Neural cell (in vitro differentiated cells): ENCODE measurements around the gene URAD. TPM values are rescaled to one million over a fixed set of nuclear protein-coding genes. Genes with fewer than 3 reads are reported as not detected.

ENCODE experiments used
- H2AFZ ChIP-seq: fragments of 200-600, 300-800 bp; sonication (generic), shearing (Covaris generic); 2 replicates; pipeline ENCODE4 v1.6.0; 2014; ENCODE audit warnings: low read depth, mild to moderate bottlenecking, antibody characterized with exemption, low read length, moderate library complexity
- H3F3A ChIP-seq: fragments of 200-600 bp; shearing (Covaris generic); 2 replicates; pipeline ENCODE4 v1.6.1; 2016; ENCODE audit warnings: mild to moderate bottlenecking, moderate library complexity, mixed read lengths, antibody characterized with exemption, low read length; ENCODE audit not compliant: insufficient read depth, poor library complexity, severe bottlenecking
- H3K27ac ChIP-seq: fragments of 200-600, 300-800 bp; sonication (generic), shearing (Covaris generic); 2 replicates; pipeline ENCODE4 v1.5.1; 2014; ENCODE audit warnings: mild to moderate bottlenecking, low read length, moderate library complexity
- H3K27me3 ChIP-seq: fragments of 300-800, 200-600 bp; sonication (generic), shearing (Covaris generic); 2 replicates; pipeline ENCODE4 v1.6.0; 2014; ENCODE audit warnings: mild to moderate bottlenecking, low read depth, low read length, moderate library complexity; ENCODE audit not compliant: insufficient read depth
- H3K36me3 ChIP-seq: fragments of 300-800, 200-600 bp; sonication (generic), shearing (Covaris generic); 2 replicates; pipeline ENCODE4 v1.5.1; 2014; ENCODE audit warnings: mild to moderate bottlenecking, antibody characterized with exemption, low read length, moderate library complexity; ENCODE audit not compliant: insufficient read depth
- H3K4me2 ChIP-seq: fragments of 300-800, 200-600 bp; sonication (generic), shearing (Covaris generic); 2 replicates; pipeline ENCODE4 v1.6.0; 2014; ENCODE audit warnings: mild to moderate bottlenecking, low read length
- H3K4me3 ChIP-seq: fragments of 300-800, 200-600 bp; sonication (generic), shearing (Covaris generic); 2 replicates; pipeline ENCODE4 v1.5.1; 2014; ENCODE audit warnings: mild to moderate bottlenecking, low read length, moderate library complexity
- H3K79me2 ChIP-seq: fragments of 200-600 bp; shearing (Covaris generic); replicated peaks from 2 replicates; pipeline ENCODE4 v1.6.0; 2014; ENCODE audit warnings: mild to moderate bottlenecking, low read length, moderate library complexity; ENCODE audit not compliant: insufficient read depth
- H3K9ac ChIP-seq: fragments of 300-800, 200-600 bp; sonication (generic), shearing (Covaris generic); 2 replicates; pipeline ENCODE4 v1.6.1; 2016; ENCODE audit warnings: mild to moderate bottlenecking, low read length, mixed read lengths
- H3K9me2 ChIP-seq: fragments of 200-600 bp; shearing (Covaris generic); 2 replicates; pipeline ENCODE4 v1.6.1; 2016; ENCODE audit warnings: mild to moderate bottlenecking, low read length, mixed read lengths; ENCODE audit not compliant: insufficient read depth
- H3K9me3 ChIP-seq: fragments of 200-600, 300-800 bp; sonication (generic), shearing (Covaris generic); 2 replicates; pipeline ENCODE4 v1.6.1; 2016; ENCODE audit warnings: mild to moderate bottlenecking, mixed run types, low read length, moderate library complexity, mixed read lengths
- H4K20me1 ChIP-seq: fragments of 200-600 bp; shearing (Covaris generic); 2 replicates; pipeline ENCODE4 v1.6.1; 2016; ENCODE audit warnings: mild to moderate bottlenecking, mixed run types; ENCODE audit not compliant: insufficient read depth
- CTCF ChIP-seq: fragments of 450-650 bp; IDR thresholded peaks from 2 replicates; pipeline ENCODE4 v1.5.1; 2014; ENCODE audit warnings: antibody characterized with exemption, mild to moderate bottlenecking, moderate library complexity; ENCODE audit not compliant: poor library complexity, severe bottlenecking
- EP300 ChIP-seq: fragments of 450-650 bp; conservative IDR thresholded peaks from 2 replicates; pipeline ENCODE4 v1.6.1; 2014; ENCODE audit warnings: antibody characterized with exemption, mild to moderate bottlenecking, moderate library complexity; ENCODE audit not compliant: poor library complexity, severe bottlenecking
- EZH2 ChIP-seq: fragments of 200-600, 300-800 bp; shearing (Covaris generic), sonication (generic); IDR thresholded peaks from 2 replicates; pipeline ENCODE4 v1.6.1; 2014; ENCODE audit warnings: antibody characterized with exemption, low read length, borderline replicate concordance, mild to moderate bottlenecking; ENCODE audit not compliant: insufficient read depth, poor library complexity, severe bottlenecking
- MXI1 ChIP-seq: fragments of 450-650 bp; conservative IDR thresholded peaks from 2 replicates; pipeline ENCODE4 v1.6.1; 2014; ENCODE audit warnings: antibody characterized with exemption, mild to moderate bottlenecking; ENCODE audit not compliant: poor library complexity, severe bottlenecking
- POLR2AphosphoS5 ChIP-seq: IDR thresholded peaks from 2 replicates; pipeline ENCODE4 v1.6.1; 2012
- RAD21 ChIP-seq: fragments of 450-650 bp; conservative IDR thresholded peaks from 2 replicates; pipeline ENCODE4 v1.6.1; 2014; ENCODE audit warnings: antibody characterized with exemption, mild to moderate bottlenecking, moderate library complexity
- REST ChIP-seq: IDR thresholded peaks from 2 replicates; pipeline ENCODE4 v1.6.1; 2012; ENCODE audit warnings: borderline replicate concordance
- SMC3 ChIP-seq: fragments of 450-650 bp; conservative IDR thresholded peaks from 2 replicates; pipeline ENCODE4 v1.6.1; 2014; ENCODE audit warnings: antibody characterized with exemption, mild to moderate bottlenecking, moderate library complexity; ENCODE audit not compliant: poor library complexity
- TAF1 ChIP-seq: IDR thresholded peaks from 2 replicates; pipeline ENCODE4 v1.6.1; 2012; ENCODE audit warnings: low read depth
- polyA plus RNA-seq: library from polyadenylated mRNA; depleted of rRNA; stranded (reverse); fragments of >200 nt; gene quantifications from 2 replicates; pipeline ENCODE4 v1.2.3, GENCODE V29; 2014

Gene URAD
- polyA plus RNA-seq, 1 donor from 2014 or later, result not detected

- no peak for TF ChIP-seq MXI1
- TF ChIP-seq SMC3, result no peak
- TF ChIP-seq RAD21, result no peak
- no peak for TF ChIP-seq TAF1
- TF ChIP-seq EZH2, result no peak
- TF ChIP-seq CTCF, result no peak
- no peak for TF ChIP-seq EP300
- H4K20me1 ChIP-seq, result no peaks in the 10 kb centered on the region
- no peak overlapping the region for H3K9ac ChIP-seq
- no peaks in the 10 kb centered on the region for H3K79me2 ChIP-seq
- no peaks in the 10 kb centered on the region for H3F3A ChIP-seq
- peaks cover 100% of the 10 kb centered on the region for H3K27me3 ChIP-seq
- H3K27ac ChIP-seq, result no peak overlapping the region
- H2AFZ ChIP-seq, result no peak overlapping the region
- no peak overlapping the region for H3K4me3 ChIP-seq
- no peaks in the 10 kb centered on the region for H3K9me2 ChIP-seq
- no peaks in the 10 kb centered on the region for H3K36me3 ChIP-seq
- H3K9me3 ChIP-seq, result no peaks in the 10 kb centered on the region
- no peak overlapping the region for H3K4me2 ChIP-seq
Measured at GRCh38 chr13:27973291-27973690, 15.2 kb downstream of the URAD start.

- Histone ChIP-seq H3K27ac (no peak overlapping the region), H3F3A (no peaks in the 10 kb centered on the region), H3K27me3 (peaks cover 100% of the 10 kb centered on the region), H3K79me2 (no peaks in the 10 kb centered on the region), H3K9me2 (no peaks in the 10 kb centered on the region), H3K9me3 (no peaks in the 10 kb centered on the region), H4K20me1 (no peaks in the 10 kb centered on the region), H3K36me3 (no peaks in the 10 kb centered on the region), H3K4me2 (no peak overlapping the region), H3K9ac (no peak overlapping the region), H2AFZ (no peak overlapping the region), H3K4me3 (no peak overlapping the region)
- TF ChIP-seq CTCF, result no peak
- no peak for TF ChIP-seq TAF1
- TF ChIP-seq REST, result no peak
- no peak for TF ChIP-seq EP300
- no peak for TF ChIP-seq EZH2
- no peak for TF ChIP-seq SMC3
- no peak for TF ChIP-seq POLR2AphosphoS5
- TF ChIP-seq RAD21, result no peak
- TF ChIP-seq MXI1, result no peak
Measured at GRCh38 chr13:27972478-27972820, 16.0 kb downstream of the URAD start.
